ENCODE data around the gene SAMM50.

The SAMM50 gene

DNA sequence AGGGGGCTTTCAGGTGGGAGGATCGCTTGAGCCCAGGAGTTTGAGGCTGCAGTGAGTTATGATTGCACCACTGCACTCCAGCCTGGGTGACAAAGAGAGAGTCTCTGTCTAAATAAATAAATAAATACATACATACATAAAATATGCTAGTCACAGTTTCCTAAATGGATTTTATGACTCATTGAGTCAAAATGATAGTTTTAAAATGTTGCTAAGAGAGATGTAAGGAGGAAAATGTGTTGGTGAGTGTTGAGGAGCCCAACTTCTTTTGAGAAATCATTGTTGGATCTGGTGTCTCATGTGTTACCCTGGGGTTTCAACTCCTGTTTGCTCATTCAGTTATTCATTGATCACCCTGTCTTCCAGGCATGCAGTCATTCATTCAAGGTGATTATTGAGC lies 89.9 kb downstream of the SAMM50 start:
- TF ChIP-seq, protein P1, sequence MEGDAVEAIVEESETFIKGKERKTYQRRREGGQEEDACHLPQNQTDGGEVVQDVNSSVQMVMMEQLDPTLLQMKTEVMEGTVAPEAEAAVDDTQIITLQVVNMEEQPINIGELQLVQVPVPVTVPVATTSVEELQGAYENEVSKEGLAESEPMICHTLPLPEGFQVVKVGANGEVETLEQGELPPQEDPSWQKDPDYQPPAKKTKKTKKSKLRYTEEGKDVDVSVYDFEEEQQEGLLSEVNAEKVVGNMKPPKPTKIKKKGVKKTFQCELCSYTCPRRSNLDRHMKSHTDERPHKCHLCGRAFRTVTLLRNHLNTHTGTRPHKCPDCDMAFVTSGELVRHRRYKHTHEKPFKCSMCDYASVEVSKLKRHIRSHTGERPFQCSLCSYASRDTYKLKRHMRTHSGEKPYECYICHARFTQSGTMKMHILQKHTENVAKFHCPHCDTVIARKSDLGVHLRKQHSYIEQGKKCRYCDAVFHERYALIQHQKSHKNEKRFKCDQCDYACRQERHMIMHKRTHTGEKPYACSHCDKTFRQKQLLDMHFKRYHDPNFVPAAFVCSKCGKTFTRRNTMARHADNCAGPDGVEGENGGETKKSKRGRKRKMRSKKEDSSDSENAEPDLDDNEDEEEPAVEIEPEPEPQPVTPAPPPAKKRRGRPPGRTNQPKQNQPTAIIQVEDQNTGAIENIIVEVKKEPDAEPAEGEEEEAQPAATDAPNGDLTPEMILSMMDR (IDR thresholded peaks at IDR 0.05; ENCODE audit: insufficient read depth, low read length, poor library complexity, severe bottlenecking), result no peak
- no peak for DNase-seq (ENCODE audit: extremely low read depth, insufficient read length)
- no peak overlapping the region for H3K4me3 ChIP-seq (replicated peaks; ENCODE audit: low read depth, low read length)
- H3K36me3 ChIP-seq (ENCODE audit: control insufficient read depth, insufficient read depth, low read length), result no peaks in the 10 kb centered on the region; the same call in 1 of the 2 replicates
- H3K27me3 ChIP-seq (replicated peaks; ENCODE audit: control insufficient read depth, insufficient read depth, low read length), result no peaks in the 10 kb centered on the region

All from GM06990 (cell line).